K562 (cell line): ENCODE measurements around the gene PLCB1.

Source experiments
- CREB1 ChIP-seq, 2 experiments: sonication (generic) in 1 of 2; formaldehyde crosslinking in 1 of 2; IDR thresholded peaks; 2 replicates each; pipeline versions ENCODE4 v1.6.1 to v1.8.0; 2012 to 2022; ENCODE audit warnings: inconsistent platforms in 1 of 2, mild to moderate bottlenecking in 1 of 2, missing genetic modification reagents in 1 of 2, moderate library complexity in 1 of 2
- NFRKB ChIP-seq: fragments of 450-650 bp; IDR thresholded peaks from 2 replicates; pipeline ENCODE4 v1.6.1; 2016; ENCODE audit warnings: low read depth

GRCh38 chr20:8667306-8667705, 535.2 kb downstream of the PLCB1 start:
- no peak for TF ChIP-seq CREB1 (IDR thresholded peaks at IDR 0.05)
- TF ChIP-seq CREB1 (CRISPR knock-in tag; IDR thresholded peaks at IDR 0.05) = no peak
- no peak for TF ChIP-seq NFRKB
